ENCODE measurements around the gene AXL. TPM values are rescaled to one million over a fixed set of nuclear protein-coding genes. Genes with fewer than 3 reads are reported as not detected.
A peak's percentile ranks its signal among the peaks of the same experiment; 100 is the strongest.

The AXL gene
- total RNA-seq, 1 donor from 2014 or later: not detected

DNA sequence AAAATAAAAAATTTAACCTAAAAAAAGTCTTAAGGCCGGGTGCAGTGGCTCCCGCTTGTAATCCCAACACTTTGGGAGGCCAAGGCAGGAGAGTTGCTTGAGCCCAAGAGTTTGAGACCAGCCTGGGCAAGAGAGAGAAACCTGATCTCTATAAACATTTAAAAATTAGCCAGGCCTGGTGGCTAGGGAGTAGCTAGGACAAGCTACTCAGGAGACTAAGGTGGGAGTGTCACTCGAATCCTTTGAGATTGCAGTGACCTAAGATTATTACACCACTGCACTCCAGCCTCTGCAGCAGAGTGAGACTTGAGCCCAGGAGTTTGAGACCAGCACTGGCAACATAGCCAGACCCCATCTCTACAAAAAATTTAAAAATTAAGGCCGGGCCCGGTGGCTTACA, 92.0 kb downstream of the AXL start:
- TF ChIP-seq CTCF (IDR thresholded peaks at IDR 0.05): no peak
- DNase-seq (no peak), ATAC-seq (ENCODE audit: low read depth) (no peak)
- peak overlapping the region; percentile 99 for H3K4me3 Mint-ChIP-seq
- POLR2A ChIA-PET: interaction anchor here (1.0 to 7.4 kb wide), 2 partner anchors 40 to 647 kb away, joined by 3 to 76 read pairs; no protein-coding TSS in a partner anchor
- CTCF ChIA-PET: interaction anchor here (3.6 kb wide), 1 partner anchor 41 kb away, joined by 26 read pairs; no protein-coding TSS in a partner anchor
- intact Hi-C loops (cut with micrococcal nuclease): no loop called here
- peaks cover 62% of the 10 kb centered on the region for H3K36me3 Mint-ChIP-seq (ENCODE audit: low read depth)
- H3K4me1 Mint-ChIP-seq: peaks cover 65% of the 10 kb centered on the region
- no peaks in the 10 kb centered on the region for H3K9me3 Mint-ChIP-seq
- H3K27ac Mint-ChIP-seq: no peak overlapping the region
- H3K27me3 Mint-ChIP-seq: no peaks in the 10 kb centered on the region

Other genes with a start within 250 kb of the AXL start
- gene CYP2B6, start 227.9 kb upstream of the AXL start, total RNA-seq: not detected in 2 replicates
- not detected in 2 replicates for gene CYP2A13, start 130.8 kb upstream of the AXL start, total RNA-seq
- not detected in 2 replicates for gene CYP2F1, start 104.8 kb upstream of the AXL start, total RNA-seq
- gene CYP2S1, start 26.0 kb upstream of the AXL start, total RNA-seq: not detected in 2 replicates
- 235 and 244 TPM in 2 replicates for gene HNRNPUL1, start 45.1 kb downstream of the AXL start, total RNA-seq
- 61.7 and 65.3 TPM in 2 replicates for gene CCDC97, start 90.9 kb downstream of the AXL start, total RNA-seq
- 80.7 and 88.5 TPM in 2 replicates for gene TGFB1, start 134.7 kb downstream of the AXL start, total RNA-seq
- 11.7 and 14.2 TPM in 2 replicates for gene B9D2, start 144.9 kb downstream of the AXL start, total RNA-seq
- 3.7 and 4.6 TPM in 2 replicates for gene TMEM91, start 157.3 kb downstream of the AXL start, total RNA-seq
- 30.1 and 31.6 TPM in 2 replicates for gene EXOSC5, start 178.1 kb downstream of the AXL start, total RNA-seq
- gene BCKDHA, start 178.6 kb downstream of the AXL start, total RNA-seq: 22.2 and 25.2 TPM in 2 replicates
- 0.10 and 0.24 TPM in 2 replicates for gene B3GNT8, start 208.2 kb downstream of the AXL start, total RNA-seq
- 38.2 and 45.7 TPM in 2 replicates for gene DMAC2, start 220.7 kb downstream of the AXL start, total RNA-seq
- gene ERICH4, start 223.9 kb downstream of the AXL start, total RNA-seq: not detected in 2 replicates

Measured in activated B cell treated with CpG ODN at 0.5 μM for 24 hours (primary cell).